Stromal cell of bone marrow (primary cell): Measurements from ENCODE around the gene DOP1B.

Experiments
- DNase-seq: peaks from one replicate; pipeline ENCODE4 v3.0.0-alpha.2; 2012; ENCODE audit warnings: low read depth

Gene DOP1B

DNA sequence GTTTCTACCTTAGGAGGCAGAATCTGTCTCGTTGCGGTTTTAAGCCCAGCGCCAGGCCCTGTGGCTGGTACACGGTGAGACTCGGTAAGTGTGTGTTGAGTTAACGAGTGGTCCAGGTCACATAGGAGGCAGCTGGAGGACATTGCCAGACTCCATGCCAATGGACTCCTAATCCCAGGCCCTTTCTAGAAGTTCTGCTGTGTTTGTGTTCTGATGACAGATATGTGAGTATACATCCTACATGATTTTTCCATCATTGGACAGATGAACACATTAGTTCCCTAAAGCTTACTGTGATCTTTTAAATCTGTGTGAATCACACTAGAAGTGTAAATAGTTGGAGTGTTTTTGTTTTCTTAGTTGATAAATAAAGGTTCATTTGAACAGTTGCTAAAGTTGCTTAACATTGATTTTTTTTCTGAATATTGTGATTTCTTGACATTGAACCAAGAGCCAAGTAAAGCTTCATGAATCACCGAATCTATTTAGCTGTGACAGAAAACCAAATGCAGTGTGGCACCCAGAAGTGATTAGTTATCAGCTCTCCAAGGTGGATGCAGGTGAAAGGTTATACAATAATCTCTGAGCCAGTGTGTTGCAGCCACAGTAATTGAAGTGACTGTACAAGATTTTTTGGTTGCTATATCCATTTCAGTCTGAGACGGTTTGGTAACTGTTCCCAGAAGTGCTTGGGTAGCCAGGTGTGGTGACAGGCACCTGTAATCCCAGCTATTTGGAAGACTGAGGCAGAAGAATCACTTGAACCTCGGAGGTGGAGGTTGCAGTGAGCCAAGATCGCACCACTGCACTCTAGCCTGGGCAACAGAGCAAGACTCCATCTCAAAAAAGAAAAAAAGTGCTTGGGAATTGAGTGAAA is 46.3 kb downstream of the DOP1B start:
- DNase-seq: no peak

DNA sequence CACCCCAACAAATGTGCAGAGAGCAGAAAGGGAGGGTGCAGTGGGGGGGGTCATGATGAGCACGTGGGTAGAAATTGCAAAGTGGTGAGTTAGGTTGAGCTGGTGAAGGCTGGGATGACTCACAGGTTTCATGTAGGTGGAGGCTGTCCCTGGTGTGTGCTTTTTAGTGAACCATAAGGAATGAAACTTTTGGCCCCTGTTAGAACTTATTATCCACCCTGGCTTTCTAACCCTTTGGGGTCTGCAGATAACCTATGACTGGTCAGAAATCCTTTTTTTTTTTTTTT is 46.9 kb downstream of the DOP1B start:
- peak; percentile 80 for DNase-seq

- DNase-seq: no peak
These were observed 48.4 kb downstream of the DOP1B start for GRCh38 chr21:36204980-36205379.

DNA sequence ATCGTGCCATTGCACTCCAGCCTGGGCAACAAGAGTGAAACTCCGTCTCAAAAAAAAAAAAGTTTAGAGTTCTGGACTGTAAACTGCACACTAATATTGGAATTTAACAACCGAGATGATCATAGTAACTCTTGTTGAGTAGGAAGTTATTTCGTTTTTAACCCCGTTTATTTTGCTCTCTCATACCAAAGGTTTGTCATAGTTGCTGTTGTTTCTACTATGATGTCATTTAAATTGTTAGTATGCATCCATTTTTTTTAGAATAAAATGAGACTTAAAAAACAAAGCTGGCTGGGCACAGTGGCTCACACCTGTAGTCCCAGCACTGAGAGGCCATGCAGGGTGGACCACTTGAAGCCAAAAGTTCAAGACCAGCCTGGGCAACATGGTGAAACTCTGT is 49.3 kb downstream of the DOP1B start:
- DNase-seq: no peak
